HG02623 (cell line): Measurements from ENCODE around the gene ACOT11.
"Not testable (repeated sequence)": the region's sequence is repeated elsewhere in the genome, so short reads cannot be mapped to it uniquely, and the experiment has no call there.

ENCODE experiments used
- ATAC-seq: cut with Tn5 transposase; IDR thresholded peaks from one replicate; pipeline ENCODE4 v1.9.1; 2021; ENCODE audit warnings: moderate library complexity; ENCODE audit not compliant: unreplicated experiment

Gene ACOT11

DNA sequence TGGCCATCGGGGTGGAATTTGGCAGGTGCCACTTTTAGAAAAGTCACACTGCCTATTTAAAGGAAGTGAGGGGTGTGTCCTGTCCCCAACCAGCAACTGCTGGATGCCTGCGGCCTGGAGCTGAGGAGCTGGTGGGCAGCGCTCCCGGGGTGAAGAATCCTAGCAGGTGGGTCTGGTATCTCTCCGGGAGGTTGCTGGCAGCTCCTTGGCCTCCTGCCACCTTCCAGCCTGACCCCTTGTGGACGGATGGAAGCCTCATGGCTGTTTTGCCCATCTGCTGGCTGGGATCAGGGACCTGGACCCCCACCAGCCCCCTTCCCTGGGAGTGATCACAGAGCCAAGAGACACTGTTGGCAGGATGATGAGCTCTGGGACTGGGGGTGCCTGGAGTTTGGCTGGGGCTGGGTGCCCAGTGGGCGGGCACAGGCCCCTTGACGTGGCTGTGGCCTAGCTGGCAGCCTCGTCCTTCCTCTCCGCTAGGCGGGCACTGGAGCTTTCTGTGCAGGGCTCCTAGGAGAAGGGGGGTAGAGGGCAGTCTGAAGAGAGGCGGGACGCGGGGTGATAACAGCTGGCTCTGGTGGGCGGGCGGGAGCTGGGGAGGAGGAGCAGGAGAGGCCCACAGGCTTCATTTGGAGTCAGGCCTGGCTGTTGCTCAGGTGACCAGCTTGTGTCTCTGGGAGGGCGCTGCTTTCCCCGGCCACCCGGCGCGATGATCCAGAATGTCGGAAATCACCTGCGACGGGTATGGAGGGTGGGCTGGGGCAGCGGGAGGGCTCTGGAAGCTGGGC is at the start of gene ACOT11:
Gene ACOT11, plus strand, starts transcription at position 628 of the 788 bp plus-strand sequence. Its CDS starts 82 bp downstream, at position 710.
- ATAC-seq = no peak

DNA sequence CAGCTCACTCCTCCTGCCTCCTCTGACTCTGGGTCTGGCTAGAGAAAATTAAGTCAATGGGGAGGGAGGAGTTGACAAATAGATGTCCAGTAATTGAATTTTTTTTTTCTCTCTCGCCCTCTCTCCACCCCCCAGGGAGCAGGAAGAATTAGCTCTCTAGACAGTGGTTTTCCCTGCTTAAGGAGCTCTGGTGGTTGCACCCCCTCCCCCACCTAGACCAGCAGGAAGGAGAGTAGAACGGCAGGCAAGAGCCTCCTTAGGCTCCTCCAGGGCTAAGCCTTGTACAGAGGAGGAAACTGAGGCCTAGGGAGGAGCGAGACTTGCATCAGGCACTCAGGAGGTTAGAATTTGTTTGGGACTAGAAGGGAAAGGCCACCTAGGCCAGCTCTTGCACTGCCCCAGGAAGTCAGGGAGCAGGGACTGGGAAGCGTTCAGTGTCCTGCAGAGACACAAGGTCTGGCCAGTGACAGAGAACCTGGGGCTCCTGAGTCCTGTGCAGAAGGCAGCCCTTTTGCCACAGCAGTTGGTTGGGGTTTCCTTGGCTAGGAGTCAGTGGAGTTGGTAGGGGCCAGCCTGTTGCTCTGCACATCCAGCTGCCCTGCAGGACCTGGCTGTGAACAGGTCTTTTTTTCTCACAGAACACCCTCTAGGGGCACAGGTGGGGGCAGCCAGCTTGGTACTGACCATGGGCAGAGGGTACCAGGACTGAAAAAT is 49.5 kb upstream of the ACOT11 start:
- ATAC-seq = no peak

DNA sequence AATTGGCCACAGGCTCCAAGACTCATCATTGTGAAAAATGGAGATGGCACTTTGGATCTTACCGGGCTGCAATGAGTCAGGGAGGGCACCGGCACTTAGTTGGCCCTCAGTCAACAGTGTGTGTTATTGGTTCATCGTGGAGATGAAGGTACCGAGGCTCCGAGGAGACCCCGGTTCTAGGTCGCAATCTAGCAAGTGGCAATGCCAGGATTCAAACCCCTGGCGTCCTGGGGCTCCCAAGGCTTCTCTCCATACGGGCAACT is 49.0 kb upstream of the ACOT11 start:
- no peak for ATAC-seq

DNA sequence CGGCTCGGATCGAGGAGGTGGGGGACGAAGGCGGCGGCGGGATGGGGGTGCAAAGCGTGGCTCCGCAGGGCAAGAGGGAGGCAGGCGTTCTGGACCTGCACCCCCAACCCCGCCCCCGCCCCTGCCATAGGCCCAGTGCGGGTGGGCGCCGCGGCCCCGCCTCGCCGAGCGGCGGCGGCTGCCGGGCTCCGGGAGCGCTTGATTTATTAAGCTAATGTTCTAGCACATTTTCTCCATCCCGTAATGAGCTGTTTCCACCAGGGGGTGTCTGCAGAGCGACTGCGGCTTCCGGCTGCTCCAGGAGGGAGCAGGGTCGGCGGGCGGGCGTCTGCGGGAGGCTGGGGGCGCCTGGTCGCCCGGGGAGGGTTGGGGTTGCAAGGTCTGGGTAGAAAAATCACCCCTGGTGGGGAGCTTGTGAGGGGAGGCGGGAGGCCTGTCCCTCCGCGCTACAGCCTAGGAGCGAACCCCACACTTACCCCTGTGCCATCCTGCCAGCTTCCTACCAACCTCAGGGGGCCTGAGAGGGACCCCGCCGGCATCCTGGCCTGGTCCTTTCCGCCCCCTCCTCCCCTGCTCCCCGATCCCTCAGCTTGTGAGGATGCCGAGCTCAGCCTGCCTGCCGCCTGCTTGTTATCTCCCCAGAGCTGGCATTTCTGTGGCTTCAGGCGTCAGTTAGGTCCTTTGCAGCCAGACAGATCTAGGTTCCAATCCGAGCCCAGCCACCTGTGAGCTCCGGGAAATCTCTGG is 48.5 kb upstream of the ACOT11 start:
- no peak for ATAC-seq

DNA sequence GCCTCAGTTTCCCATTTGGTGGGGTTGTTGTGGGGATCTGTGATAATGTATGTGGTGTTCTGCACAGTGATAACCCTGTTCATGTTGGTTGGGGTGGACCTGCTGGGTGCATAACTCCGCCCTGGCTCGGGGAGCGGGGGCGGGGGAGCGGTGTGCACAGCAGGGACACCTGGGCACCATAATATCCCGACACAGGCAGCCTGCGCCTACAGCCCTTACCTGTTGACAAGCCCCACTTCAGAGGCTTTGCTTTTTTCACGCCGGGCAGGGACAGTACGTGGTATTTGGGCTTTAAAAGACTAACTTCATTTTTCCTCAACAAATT is 48.0 kb upstream of the ACOT11 start:
- ATAC-seq = no peak

DNA sequence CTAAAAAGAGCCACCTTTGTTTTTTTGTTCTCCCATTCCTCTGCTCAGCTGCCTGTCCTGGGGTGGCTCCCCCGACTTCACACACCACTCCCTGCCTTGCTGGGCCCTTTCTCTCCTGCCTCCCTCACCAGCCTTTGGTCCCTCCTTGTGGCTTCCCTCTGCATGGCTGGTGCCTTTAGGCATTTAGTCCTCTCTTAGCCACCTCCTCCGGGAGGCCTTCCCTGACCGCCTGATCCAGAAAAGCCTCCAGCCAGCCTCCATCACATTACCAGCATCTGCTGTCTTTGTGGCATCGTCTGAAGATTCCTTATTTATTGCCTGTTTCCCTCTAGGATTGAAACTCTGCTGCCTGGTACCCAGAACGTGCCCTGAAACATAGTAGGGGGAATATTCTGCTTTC is 46.2 kb upstream of the ACOT11 start:
- no peak for ATAC-seq

DNA sequence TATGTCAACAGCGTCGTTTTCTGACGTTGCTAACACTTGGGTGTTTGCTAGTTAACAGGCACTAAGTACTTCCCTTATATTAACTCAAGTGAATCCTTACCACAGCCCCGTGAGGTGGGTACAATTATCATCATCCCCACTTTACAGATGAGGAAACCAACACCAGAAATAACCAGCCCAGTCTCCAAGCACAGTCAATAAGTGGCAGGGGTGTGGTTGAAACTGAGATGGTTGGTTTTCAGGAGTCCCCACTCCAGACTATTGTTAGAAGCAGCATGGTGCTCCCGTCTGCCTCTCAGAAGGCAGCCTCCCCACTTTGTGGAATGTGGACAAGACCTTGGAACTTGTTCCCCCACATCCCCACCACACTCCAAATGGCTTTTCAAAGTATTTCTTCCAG is 45.7 kb upstream of the ACOT11 start:
- ATAC-seq = no peak

DNA sequence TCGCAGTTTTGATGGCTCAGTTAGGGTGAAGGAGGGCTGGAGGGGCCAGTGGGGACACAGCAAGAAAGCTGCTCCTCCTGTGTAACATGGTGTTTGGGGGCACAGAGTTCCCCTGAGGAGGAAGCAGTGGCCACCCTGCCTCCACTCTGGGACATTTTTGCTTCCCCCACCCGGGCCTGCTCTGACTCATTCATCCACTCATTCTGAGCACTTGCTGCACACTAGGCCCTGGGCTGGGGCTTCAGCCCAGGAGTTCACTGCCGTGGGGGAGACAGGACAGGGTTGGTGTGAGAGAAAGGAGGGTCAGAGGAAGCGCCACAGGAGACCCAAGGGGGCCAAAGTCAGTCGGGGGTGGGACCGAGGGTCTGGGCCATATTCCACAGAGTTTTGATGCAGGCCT is 41.4 kb upstream of the ACOT11 start:
- ATAC-seq = no peak

DNA sequence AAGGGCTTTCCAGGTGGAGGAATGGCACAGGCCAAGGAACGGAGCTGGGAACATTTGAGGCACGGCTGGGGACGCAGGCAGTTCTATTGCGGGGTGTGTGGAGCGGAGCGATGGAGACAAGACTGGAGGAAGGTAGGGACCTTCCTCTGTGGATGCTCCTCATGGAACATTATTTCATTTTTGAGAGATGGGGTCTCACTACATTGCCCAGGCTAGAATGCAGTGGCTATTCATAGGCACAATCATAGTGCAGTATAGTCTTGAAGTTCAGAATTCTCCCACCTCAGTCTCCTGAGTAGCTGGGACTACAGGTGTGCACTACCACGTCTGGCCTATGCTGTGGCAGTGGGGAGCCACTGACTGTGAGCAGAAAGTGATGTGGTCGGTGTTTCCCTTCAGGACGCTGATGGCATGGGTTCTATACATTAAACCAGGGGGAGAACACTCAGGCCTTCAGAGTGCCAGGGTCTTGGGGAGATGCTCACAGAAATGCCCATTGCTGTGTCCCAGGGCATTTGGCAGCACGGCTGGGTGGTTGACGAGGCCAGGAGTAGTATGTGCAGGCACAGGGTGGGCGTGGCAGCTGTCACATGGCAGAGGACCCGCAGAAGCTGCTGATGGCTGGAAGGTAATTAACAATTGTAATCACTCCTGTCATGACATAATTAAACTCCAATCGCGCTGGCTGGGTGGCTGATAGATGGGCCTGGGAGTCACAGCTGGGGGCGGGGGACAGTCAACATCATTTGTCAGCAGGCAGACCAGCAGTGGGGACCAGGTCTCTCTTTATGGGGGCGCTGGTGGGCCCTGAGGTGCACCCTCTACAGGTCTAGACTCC is 40.8 kb upstream of the ACOT11 start:
- ATAC-seq = no peak

DNA sequence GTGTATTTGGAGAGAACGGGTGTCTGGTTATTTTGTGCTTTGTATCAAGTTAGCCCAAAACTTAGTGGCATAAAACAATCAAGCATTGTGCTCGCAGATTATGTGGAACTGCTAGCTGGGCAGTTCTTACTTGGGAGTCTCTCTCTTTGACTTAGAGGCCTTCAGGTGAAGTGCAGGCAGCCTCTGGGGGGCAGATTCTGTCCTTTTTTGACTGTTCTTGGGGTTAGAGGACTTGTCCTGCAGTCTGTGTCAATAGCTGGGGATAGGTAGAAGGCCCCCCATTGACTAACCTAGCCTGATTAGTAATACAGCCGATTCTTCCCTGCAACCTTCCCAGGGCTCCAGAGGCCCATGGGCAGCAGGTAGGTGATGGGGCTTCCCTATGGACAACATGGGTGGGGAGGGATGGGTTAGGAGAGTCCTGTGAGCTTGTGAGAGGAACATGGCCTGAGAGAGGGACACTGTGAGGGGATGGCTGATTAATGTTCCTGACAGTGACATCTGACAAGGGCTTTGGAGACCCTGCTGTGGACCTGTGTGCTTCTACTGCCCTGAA is 37.2 kb upstream of the ACOT11 start:
- ATAC-seq = no peak

DNA sequence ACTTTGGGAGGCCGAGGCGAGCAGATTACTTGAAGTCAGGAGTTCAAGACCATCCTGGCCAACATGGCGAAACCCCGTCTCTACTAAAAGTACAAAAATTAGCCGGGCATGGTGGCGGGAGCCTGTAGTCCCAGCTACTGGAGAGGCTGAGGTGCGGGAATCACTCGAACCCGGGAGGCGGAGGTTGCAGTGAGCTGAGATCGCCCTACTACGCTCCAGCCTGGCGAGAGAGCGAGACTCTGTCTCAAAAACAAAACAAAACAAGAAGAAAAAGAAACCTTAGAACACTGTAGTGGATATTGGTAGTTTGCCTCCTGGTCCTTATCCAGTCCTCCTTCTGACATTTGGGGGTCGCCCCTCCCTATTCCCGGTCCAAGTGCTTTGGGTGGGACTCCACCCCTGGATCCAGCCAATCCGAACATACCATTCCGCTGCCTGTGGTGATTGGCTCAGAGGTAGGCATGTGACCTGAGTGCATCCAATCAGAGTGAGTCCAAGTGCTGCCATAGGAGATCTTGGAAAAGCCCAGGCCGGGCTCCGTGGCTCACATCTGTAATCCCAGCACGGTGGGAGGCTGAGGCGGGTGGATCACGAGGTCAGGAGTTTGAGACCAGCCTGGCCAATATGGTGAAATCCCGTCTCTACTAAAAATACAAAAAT is 34.0 kb upstream of the ACOT11 start:
- not testable (repeated sequence) for ATAC-seq

DNA sequence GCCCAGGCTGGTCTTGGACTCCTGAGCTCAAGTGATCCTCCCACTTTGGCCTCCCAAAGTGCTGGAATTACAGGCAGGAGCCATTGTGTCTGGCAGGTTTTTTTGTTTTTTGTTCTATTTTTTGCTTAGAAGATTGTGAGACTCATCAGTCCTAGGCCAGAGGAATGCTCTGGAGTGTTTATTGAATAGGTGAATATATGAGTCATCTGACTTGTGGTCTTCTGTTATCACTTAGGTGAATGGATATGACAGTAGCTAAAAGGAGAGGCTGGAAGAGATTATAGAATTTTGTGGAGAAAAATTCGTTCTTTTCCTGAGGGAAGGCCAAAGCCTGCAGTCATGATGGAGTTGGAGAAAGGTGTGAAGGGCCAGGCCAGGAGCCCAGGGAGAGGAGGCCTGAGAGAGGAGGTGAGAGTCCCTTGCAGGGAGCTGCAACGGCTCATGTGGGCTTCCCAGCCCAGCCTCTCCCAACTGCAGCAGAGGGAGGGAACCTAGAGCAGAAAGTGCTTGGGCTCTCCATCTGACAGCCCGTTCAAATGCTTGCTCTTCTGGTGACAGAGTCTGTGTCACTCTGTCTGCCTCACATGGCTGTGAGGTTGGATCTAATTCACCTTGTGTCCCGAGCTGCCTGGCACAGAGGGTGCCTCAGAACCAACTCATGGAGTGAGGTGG is 31.6 kb upstream of the ACOT11 start:
- ATAC-seq = no peak

DNA sequence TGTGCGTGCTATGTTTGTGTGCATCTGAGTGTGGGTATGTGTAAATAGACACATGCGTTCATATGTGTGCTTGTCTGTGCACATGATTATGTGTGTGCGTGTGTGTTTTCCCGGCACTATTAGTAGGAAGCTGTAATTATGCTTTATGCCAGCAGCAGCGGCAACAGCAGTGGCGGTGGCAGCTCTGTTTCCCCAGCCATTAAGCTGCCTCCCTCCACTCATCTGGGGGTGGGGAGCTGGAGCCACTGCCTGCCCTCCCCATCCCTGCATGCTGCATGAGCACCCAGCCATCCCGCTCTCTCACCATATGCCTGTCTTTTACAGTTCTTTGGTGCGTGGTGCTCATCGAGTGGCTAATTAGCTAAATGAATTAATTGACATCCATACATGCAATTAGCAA is 30.5 kb upstream of the ACOT11 start:
- ATAC-seq = no peak

DNA sequence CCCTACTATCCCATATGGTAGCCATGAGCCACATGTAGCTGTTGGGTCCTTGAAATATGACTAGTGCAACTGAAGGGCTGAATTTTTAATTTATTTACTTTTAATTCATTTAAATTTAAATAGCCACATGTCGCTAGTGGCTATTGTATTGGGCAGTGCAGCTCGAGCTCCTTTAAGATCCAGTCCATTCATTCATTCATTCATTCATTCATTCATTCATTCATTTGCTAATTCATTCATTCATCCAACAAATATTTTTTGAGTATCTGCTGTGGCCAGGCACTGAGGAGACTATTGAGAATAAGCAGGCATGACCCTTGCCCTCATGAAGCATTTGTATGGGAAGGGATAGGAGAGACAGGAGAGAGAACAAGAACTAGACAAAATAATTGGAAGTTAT is 29.5 kb upstream of the ACOT11 start:
- ATAC-seq = no peak

DNA sequence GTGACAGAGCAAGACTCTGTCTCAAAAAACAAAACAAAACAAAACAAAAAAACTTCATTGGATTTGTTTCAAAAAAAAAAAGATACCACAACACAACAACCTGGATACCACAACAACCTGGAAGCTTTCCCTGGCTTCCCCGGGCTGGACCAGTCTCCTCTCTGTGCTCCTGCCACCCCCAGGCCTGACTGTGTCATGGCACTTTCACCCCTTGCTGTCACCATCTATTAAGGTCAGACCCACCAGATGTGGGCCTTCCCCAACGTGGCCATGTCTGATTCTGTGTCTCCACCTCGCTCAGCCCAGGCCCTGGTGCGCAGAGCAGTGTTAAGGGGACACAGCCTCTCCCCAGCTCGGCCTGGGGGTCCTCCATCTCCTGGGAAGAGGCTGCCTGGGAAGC is 28.3 kb upstream of the ACOT11 start:
- no peak for ATAC-seq

DNA sequence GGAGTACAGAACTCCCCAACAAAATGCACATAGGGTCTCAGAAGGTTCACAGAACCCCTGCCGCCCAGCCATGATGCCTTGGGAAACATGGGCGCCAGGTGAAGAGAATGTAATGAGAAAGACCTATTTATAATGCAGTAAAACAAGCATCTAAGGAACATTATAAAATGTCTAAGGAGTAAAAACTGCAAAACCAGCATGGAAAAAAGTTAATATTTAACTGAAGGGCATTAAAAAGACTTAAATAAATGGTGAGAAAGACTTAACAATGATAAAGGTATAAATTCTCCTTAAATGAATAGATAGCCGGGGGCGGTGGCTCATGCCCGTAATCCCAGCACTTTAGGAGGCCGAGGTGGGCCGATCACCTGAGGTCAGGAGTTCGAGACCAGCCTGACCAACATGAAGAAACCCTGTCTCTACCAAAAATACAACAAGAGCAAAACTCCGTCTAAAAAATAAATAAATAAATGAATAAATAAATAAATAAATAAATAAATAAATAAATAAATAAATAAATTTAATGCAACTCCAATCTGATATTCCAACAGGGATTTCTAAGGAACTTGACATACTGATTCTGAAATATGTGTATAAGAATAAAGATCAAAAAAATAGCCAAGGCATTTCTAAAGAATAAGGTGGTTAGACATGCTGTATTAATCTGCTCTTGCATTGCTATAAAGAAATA is 27.3 kb upstream of the ACOT11 start:
- no peak for ATAC-seq

DNA sequence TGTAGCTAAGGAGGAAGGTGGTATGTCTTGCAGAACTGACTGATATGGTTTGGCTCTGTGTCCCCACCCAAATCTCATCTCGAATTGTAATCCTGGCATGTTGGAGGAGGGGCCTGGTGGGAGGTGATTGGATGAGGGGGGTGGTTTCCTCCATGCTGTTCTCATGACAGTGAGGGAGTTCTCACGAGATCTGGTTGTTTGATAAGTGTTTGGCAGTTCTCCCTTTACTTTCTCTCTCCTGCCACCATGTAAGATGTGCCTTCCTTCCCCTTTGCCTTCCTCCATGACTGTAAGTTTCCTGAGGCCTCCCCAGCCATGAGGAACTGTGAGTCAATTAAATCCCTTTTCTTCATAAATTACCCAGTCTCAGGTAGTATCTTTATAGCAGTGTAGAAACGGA is 21.5 kb upstream of the ACOT11 start:
- not testable (repeated sequence) for ATAC-seq

DNA sequence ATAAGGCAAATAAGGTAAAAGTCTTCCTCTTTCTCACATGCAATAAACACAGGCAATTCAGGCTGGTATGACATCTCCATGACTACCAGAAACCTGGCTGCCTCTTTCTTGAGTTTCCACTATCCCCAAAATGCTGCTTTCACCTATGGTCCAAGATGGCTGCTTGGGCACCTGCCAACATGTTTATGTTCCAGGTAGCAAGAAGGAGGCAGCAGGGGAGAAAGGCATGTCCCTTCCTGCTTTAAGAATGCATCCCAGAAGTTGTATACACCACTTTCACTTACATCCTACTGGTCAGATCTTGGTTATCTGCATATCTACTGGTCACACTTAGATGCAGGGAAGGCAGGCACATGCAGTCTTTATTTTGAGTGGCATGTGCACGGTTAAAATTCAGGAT is 19.4 kb upstream of the ACOT11 start:
- no peak for ATAC-seq

DNA sequence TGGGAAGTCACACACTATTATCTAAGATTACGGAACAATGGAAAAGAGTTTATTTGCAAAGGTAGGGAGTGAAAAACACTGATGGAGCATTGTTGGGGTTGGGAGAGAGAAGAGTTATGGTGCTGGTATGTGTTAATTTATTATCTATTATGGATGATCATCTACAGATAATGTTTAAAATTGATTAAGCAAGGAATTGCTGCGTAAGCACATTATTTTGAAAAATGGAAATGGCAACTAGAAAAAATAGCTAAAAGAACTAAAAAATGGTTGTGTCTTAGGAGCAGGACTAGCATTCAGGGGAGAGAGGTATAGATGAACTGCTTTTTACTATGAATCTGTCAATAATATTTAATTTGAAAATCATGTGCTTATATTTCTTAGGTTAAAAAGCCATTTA is 16.0 kb upstream of the ACOT11 start:
- ATAC-seq = no peak
